HG03196 (cell line): Measurements from ENCODE around the gene PPA2.
"Not testable (repeated sequence)": the region's sequence is repeated elsewhere in the genome, so short reads cannot be mapped to it uniquely, and the experiment has no call there.

Experiments
- ATAC-seq: cut with Tn5 transposase; IDR thresholded peaks from one replicate; pipeline ENCODE4 v1.9.1; 2021; ENCODE audit not compliant: unreplicated experiment

Gene PPA2

DNA sequence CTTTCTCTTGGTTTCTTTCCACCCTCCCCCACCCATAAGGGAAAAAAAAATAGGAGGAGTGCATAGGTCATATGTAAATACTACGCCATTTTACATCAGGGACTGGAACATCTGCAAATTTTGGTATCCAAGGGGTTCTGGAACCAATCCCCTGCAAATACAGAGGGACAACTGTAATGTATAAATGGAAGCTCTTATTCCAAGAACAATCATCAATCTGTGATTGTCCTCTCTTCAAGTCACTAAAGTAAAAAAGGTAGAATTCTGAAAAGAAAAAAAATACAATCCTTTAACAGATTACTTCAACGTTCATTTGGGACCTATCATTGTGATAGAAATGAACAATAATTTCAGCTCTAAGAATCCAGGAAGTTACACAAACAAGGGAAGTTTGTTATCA lies 13.6 kb downstream of the PPA2 start:
- no peak for ATAC-seq

DNA sequence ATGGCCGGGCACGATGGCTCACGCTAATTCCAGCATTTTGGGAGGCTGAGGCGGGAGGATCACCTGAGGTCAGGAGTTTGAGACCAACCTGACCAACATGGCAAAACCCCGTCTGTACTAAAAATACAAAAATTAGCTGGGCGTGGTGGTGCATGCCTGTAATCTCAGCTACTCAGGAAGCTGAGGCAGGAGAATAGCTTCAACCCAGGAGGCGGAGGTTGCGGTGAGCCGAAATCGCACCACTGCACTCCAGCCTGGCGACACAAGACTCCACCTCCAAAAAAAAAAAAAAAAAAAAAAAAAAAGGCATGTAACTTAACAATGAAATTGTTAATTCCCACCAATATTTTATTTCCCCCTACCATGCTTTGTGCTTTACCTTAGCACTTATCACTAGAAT lies 15.3 kb downstream of the PPA2 start:
- ATAC-seq = not testable (repeated sequence)

DNA sequence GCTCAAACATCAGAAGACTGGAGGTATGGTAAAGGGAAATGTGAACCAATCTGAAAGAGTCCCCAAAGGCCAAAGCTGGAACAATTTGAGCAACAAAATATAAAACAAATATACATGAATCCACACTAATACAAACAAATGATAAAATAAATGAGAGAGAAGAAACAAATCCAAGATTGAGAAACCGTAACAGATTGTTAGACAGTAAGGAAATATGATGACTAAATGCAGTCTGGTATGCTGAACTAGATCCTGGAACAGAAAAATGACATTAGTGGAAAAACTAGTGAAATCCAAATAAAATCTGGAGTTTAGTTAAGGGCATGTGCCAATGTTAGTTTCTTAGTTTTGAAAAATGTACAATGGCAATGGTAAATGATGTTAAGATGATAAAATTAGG lies 15.9 kb downstream of the PPA2 start:
- ATAC-seq = no peak

DNA sequence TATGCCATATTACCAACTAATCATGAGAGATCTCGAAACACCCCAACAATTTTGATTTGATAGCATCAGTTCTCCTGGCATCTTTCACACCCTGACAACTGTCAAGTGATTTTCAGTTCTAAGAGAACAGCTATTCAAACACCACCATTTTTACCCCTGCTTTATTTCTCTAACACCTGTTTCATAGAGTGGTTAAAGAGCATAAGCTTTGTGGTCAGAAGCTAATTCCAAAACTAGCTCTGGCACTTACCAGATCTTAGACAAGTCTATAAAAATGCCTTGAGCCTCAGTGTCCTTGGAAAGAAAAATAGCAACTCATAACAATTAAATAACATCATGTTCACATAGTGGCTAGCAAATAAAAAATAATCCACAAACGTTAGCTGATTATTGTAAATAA lies 17.9 kb downstream of the PPA2 start:
- no peak for ATAC-seq

DNA sequence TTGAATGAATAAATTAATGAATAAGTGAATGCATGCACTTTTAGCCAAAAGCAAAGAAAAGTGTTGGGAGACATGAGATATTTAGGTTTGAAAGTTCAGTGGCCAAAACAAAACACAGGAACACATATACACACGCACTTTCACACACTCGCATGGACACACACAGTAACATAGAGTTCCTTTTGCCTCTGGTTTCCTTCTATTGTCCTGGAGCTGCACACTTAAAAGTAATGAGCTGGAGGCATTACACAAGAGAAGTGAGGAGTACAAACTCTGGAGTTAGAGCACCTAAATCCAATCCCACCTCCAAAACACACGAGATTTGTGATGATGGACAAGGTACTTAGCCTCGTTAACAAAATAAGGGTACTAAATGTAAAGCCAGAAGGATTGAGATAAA lies 18.7 kb downstream of the PPA2 start:
- no peak for ATAC-seq

DNA sequence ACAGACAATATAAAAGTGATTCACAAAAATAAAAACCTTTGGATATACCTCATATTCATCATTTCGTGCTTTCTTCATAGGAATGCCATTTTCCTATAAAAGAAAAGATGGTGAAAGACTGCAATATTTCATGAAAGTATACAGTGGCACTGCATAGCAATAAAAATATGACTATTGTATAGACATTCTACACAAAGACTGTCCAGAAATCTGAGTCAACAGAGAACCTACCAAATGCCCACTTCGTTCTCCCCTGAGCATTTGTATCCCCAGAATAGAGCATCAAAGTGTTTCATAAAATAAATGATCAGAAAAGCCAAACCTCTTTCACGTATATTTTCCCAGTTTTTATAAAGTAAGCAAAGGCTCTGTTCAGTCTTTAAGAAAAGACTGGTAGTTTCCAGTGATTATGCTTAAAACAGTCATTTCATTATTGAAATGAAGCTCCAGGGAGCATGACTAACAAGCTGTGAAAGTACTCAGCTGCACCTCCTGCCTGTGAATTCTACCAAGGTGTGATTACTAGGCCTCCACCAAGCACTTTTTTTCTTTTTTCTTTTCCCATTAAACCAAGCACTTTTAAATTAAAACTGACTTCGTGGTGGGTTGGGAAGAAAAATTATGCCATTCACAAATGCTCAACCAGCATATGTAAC lies 20.2 kb downstream of the PPA2 start:
- peak; percentile 87 for ATAC-seq

DNA sequence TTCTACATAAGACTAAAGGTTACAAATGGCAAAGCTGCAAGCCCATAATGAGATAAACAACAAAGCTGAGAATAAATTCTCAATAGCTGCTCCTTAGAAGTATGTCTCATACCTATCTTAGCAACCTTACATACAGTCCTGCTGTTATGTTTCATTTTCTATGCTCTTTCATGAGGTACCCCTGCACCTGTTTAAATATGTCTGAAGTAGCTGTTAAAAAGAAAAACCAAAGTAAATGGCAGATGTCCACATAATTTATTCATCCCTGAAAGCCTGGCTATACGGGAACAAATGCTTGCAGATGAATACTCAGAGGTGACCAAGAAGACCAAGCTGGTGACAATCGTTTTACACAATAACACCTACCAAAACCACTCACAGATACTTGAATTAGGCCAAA lies 22.5 kb downstream of the PPA2 start:
- ATAC-seq = no peak

DNA sequence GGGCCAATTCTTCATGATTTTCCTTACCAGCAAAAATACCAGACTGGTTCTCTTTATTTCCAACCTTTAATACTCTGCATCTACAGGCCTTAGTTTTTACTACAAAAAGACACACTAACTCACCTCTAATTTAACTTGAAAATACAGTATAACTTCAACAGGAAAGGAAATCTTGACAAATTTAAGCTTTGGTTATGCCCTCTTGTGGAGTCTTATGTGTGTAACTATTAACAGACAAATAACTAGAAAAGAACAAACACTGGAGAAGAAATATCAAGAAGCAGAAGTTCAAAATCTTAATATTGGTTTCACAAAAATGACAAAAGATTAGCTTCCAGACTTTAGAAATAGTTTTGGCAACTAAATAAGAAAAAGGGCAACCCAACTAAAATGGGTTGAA lies 33.0 kb downstream of the PPA2 start:
- no peak for ATAC-seq

DNA sequence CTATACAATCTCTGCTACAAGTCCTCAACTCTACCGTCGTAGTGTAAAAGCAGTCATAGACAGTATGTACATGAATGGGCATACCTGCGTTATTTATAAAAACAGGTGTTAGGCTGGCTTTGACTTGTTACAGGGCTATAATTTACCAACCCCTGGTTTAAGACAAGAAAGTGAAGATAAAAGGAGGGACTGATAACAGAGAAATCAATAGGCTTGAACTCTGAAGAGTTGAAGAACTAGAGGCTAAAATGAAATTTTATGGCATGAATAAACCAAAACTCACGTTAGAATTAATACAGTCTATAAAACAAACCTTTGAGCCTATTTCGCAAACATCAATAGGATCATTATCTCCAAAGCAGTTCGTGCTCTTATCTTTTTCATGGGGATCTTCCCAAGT lies 36.2 kb downstream of the PPA2 start:
- no peak for ATAC-seq

DNA sequence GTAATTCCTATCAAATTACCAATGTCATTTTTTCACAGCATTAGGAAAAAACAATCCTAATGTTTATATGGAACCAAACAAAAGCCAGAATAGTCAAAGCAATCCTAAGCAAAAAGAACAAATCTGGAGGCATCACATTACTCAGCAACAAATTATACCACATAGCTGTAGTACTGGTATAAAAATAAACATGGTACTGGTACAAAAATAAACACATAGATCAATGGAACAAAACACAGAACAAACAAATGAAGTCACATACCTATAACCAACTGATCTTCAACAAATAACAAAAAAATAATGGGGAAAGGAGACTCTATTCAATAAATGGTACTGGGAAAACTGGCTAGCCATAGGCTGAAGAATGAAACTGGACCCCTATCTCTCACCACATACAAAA lies 37.4 kb downstream of the PPA2 start:
- ATAC-seq = no peak

DNA sequence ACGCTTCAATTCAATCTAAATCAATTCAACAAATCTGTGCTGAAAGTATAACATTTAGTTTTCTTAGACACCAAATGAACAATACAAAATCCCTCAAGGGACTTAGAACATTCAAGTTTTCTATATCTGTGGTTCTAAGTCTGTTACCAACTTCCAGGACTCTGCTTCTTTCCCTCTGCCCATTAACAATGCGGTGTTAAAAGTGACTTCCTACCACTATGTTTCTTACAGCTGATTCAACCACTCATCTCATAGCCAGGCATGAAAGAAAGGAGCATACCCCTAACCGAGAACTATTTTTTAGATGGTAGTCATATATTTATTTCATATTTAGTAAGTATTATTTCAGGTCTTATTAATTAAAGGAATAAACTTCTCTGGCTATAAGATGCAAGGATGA lies 38.9 kb downstream of the PPA2 start:
- ATAC-seq = no peak

DNA sequence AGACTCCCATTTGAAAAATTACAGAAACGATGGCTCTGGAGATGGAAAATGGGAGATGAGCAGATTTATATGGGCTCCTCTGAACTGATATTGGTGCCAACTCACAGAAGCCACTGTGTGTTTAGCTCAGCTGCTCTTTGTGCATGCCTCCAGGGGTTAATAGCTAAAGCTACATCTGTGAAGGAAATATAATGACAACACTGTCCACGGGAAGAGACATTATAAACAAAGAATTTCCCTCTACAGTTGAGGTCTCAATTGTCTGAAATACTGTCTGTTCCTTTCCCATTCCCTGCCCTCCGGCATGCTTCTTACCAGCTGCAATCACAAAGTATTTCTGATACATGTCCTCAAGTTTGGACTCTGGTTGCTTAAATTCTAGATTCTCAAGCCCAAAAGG lies 40.4 kb downstream of the PPA2 start:
- no peak for ATAC-seq

DNA sequence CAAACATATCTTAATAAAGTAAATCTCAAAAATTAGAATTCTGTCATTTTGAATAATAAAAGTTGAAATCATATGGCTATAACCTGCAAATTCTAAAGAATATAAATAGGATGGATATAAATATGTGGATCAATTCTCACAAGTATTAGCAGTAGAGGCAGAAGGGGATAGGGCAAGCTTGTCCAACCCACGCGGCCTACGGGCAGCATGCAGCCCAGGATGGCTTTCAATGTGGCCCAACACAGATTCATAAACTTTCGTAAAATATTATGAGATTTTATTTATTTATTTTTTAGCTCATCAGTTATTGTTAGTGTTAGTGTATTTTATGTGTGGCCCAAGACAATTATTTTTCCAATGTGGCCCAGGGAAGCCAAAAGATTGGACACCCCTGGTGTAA lies 41.4 kb downstream of the PPA2 start:
- ATAC-seq = no peak

DNA sequence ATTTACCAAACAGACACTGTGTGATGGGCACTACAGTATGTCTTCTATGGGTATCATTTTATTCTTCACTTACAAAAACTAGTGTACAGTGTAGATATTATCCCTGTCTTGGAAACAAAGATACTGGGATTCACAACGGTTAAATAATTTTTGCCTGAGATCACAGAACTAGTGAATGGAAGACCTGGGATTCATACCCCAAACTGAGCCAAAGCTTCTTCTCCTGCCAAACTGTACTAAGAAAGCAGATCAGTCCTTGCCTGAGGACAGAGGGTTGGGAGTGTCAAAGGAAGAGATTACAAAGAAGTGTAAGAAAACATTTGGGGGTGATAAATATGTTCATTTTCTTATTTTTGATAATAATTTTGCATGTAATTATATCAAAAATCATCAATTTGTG lies 43.1 kb downstream of the PPA2 start:
- ATAC-seq = no peak

DNA sequence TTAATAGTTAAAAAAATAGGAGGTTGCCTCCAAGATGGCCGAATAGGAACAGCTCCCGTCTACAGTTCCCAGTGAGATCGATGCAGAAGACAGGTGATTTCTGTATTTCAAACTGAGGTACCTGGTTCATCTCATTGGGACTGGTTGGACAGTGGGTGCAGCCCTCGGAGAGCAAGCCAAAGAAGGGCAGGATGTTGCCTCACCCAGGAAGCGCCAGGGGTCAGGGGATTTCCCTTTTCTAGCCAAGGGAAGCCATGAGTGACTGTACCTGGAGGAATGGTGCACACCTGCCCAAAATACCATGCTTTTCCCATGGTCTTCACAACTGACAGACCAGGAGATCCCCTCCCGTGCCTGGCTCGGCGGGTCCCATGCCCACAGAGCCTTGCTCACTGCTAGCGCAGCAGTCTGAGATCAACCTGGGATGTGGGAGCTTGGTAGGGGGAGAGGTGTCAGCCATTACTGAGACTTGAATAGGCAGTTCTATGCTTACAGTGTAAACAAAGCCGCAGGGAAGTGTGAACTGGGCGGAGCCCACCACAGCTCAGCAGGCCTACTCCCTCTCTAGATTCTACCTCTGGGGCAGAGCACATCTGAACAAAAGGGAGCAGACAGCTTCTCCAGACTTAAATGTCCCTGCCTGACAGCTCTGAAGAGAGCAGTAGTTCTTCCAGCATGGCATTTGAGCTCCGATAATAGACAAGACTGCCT lies 47.5 kb downstream of the PPA2 start:
- ATAC-seq = no peak

DNA sequence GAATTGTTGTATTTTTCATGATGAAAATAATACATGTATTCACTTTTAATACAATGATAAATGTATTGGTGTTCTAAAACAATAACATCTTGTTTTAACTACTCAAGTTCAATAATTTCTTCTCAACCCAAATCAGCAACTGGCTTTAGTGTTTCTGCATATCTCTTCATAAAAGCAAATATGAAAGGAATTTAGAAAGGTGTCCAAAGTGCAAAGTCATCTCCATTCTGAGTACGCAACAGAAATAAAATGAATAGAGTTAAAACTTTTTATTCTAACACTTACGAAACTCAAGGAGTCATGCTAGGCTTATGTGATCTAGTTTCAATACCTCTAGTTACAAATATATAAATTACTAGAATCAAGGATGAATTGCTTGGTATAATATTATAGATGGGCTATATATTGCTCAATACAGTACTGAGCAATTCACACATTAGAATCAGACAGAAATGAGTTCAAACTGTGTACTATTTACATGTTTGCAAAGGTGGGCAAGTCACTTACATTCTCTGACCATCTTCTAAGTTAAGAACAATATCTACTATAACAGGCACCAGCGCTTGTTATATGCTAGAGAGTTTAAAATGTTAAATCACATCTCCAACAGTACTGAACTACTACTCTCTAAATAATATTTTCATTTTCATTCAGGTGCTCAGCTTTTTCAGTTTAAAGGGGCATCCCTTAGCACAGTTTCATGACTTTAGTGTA lies 51.5 kb downstream of the PPA2 start:
- ATAC-seq = no peak

DNA sequence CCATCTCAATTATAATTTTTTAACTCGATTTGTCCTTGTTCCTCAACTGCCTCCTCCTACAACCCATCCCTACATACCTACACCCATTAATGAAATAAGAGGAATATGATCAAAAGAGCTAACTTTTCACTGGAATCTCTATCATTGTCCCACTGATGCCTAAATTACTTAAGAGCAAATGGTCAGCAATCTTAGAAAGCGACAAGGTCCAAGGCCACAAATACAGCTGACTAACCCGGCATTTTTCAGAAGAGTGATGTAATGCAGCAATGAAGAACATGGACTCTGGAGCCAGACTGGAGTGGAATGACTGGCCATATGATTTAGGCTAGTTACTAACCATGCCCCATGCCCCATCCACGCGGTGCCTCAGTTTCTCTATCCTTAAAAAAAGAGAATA lies 56.2 kb downstream of the PPA2 start:
- no peak for ATAC-seq

DNA sequence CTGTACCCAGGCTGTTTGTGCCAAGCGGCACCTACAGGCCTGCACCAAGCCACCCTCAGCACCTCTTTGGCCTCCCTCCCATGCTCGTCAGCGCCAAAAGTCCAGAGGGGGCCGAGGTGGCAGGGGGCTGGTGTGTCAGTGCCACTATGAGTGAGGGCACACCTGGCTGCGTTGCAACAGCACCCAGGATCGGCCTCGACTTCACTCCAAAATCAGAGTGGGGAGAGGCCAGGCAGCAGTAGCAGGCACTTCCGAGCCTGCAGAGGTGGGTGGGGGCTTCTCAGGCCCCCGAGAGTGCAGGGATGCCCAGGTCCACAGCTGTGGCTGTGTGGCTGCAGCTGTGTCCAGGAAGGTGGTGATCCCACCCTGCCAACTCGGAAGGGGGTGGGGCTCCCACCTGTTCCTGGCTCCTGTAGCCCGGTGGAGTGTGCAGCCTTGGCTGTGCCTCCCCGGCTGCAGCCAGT lies 58.5 kb downstream of the PPA2 start:
- ATAC-seq = no peak

DNA sequence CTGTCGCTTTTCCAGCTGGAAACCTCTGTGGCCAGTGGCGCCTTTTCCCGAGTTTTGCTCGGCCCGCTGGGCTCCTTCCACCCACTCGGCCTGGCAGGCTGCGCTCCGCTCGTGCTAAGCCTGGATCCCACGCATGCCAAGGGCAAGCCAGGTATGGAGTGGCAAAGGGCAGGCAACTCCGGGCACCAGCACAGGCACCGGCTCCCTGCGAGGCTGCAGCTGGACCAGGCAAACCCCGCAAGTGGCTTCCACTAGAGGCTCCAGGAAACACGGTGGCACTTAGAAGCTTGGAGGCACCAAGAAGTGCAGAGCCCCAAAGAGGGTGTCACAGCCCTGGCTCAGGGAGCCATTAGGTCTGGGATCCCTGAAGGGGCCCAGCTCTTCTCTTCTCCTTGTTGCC lies 59.5 kb downstream of the PPA2 start:
- ATAC-seq = no peak

DNA sequence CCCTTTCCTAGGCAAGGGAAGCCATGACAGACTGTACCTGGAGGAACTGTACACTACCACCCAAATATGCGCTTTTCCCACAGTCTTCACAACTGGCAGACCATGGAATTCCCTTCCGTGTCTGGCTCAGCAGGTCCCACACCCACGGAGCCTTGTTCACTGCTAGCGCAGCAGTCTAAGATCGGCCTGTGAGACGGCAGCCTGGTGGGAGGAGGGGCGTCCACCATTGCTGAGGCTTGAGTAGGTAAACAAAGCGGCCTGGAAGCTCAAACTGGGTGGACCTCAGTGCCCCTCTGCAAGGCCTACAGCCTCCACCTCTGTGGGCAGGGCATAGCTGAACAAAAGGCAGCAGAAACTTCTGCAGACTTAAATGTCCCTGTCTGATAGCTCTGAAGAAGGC lies 64.7 kb downstream of the PPA2 start:
- ATAC-seq = not testable (repeated sequence)

DNA sequence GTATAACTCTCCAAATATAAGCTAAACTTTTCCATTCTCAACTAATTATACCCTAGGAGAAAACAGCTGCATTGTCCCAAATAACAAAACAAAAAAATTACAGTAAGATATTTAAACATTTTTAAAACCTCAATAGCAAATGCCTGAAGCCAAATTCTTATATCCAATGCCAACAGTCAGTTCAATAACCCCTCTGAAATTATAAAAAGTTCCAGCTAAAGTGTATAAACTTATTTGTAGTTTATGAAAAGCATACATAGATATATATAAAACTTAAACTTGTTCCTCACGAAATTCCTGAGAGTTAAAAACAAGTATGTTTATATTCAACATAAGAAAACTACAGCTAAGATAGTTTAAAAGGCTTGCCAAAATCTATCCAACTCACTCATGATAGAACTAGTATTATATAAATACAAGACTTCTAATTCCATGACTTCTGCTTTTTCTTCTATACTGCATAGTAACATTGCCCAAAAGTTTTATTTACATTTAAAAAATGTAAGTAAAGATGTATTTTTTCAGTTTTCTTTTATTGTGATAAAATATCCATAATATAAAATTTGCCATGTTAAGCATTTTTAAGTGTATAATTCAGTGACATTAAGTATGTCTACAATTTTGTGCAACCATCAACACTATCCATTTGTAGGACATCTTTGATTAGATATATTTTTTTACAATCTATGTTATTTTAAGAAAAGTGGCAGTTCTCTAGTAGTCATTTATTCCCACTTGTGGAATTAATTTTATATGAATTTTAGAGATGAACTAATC lies 72.8 kb downstream of the PPA2 start:
- no peak for ATAC-seq
